NCI-H2196 (cell line): ENCODE measurements around the gene EVC.

ENCODE experiments used
- DNase-seq: peaks from one replicate; lab custom pipeline; 2025; ENCODE audit not compliant: unreplicated experiment; lab: John Stamatoyannopoulos, UW

Gene EVC

GRCh38 chr4:5755161-5755560 is 44.2 kb downstream of the EVC start:
- no peak for DNase-seq

DNA sequence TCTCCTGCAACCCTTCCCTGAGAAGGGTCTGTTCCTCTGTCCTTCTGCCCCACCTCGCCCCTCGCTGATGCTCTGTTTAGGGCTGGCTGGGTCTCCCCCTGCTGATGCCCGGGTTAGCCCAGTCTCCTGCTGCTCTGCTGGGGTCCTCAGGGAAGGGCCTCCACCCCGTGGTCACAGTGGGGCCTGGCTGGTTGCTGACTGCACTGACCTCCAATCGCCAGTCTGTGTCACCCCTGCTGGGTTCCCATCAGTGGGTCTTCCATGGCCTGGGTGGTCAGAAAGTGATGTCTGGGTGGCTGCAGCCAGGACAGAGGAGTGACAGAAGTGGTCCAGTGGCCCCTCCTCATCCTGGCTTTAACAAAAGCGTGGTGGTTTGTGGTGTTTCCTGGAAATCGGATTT is 44.7 kb downstream of the EVC start:
- no peak for DNase-seq

DNA sequence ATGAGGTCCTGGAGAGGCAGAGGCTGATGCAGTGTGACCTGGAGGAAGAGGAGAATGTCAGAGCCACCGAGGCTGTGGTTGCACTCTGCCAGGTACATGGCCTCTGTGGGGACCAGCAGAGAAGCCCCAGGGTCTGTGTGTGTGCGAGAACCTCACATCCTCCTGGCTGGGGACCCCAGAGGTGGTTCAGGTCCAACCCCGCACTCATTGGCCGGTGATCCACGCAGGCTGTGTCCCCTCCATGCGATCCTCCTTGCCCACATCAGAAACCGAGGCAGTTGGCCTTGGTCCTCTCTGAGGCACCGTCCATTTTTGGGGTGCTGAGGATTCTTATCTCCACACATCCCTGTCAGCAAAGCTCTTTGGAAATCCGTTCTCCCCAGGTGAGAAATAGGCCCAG is 45.3 kb downstream of the EVC start:
- no peak for DNase-seq

DNA sequence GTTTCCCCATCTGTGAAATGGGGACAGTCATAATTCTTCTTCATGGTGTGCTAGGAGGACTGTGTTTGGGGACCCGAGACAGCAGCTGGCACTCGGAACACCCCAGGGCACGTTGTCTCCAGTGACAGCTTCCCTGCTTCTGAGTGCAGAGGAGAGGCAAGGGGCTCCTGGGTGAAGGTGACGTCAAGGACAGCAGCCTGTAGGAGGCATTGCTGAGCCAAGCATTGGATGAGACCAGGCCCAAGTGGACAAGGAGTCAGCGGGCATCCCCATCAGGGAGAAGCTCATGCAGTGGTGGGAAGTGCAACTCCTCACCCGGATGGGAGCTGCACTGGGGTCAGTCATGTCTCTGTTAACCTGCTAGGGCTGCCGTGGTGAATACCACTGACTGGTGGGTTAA is 46.1 kb downstream of the EVC start:
- DNase-seq = no peak

- no peak for DNase-seq
Observed at GRCh38 chr4:5757536-5757935, 46.5 kb downstream of the EVC start.

- DNase-seq = no peak
Observed at GRCh38 chr4:5757954-5758353, 47.0 kb downstream of the EVC start.

- no peak for DNase-seq
Observed at GRCh38 chr4:5758741-5759140, 47.7 kb downstream of the EVC start.

DNA sequence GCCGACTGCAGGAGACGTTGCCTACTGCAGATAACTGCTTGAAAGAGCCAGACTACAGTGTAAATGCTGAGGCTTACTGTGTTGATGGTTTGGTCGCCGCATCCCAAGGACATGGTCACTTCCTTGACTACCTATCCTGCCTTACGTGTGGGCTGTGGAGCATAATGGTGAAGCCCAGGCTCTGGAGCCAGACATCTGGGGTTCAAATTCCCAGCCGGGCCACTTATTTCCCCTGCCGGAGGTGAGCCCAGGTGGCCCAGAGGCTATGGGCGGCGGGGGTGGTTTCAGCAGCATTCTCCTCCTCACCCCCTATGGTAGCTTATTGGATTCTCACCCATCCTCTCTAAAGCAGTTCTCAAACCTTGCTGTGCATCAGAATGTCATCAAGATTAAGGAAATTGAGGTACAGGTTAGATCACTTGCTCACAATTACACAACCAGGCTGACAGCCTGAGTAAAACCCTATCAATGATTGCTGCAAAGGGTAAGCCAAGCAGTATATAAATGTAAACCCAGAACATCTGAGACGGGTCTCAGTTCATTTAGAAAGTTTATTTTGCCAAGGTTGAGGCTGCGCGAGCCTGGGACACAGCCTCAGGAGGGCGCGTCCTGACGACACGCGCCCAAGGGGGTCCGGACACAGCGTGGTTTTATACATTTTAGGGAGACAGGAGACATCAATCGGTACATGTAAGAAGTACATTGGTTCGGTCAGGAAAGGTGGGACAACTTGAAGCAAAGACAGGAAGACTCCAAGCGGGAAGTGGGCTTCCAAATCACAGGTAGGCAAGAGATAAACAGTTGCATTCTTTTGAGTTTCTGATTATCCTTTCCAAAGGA is 48.5 kb downstream of the EVC start:
- no peak for DNase-seq

GRCh38 chr4:5760246-5760645 is 49.2 kb downstream of the EVC start:
- DNase-seq = no peak

- no peak for DNase-seq
Observed at GRCh38 chr4:5760936-5761480, 50.0 kb downstream of the EVC start.

DNA sequence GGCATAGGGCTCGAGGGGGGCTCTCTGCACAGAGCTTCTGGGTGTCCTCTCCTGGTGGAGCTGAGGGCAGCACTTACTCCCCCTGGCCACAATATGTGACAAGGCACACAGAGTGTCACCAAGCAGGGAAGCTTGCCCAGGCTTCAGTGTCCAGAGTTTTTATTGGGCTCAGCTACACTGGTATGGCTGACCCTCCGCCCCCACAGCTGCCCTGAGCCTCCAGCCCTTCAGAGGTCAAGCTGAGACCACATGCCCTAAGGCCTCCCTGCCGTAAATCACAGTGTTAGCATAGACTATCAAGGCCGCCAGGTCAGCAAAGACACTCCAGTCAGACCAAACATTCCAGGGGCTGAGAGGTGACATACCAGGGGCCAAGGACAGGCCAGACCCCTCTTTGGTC is 59.0 kb downstream of the EVC start:
- no peak for DNase-seq

GRCh38 chr4:5772528-5773270 is 61.7 kb downstream of the EVC start:
- no peak for DNase-seq

DNA sequence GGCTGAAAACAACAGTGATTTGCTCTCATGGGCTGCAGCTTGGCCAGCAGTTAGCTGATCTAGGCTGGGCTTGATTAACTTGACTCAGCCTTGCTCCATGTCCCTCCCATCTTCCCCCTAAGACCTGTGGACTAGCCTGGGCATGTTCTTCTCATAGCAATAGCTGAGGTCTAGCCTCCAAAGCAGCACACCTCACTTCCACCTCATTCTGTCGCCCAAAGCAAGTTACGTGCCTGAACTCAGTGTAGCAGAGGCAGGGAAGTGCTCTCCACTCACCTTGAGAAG is 62.2 kb downstream of the EVC start:
- no peak for DNase-seq

- DNase-seq = no peak
Observed at GRCh38 chr4:5774416-5775036, 63.5 kb downstream of the EVC start.

DNA sequence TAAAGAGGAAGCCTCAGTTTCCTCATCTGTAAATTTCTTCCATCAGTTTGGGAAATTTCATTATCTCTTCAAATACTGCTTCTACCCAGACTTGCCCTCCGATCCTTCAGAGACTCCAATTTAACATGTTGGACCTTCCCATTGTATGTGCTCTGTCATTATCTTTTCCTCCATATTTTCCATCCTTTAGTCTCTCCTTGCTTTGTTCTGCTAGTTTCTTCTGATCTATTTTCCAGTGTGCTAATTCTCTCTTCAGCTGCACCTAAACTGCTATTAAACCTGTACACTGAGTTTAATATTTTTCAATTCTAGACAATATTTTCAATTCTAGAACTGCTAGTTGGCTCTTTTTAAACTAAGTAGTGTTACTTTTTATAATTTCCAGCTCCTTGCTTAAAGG is 65.5 kb downstream of the EVC start:
- no peak for DNase-seq

GRCh38 chr4:5780831-5781480 is 70.0 kb downstream of the EVC start:
- DNase-seq = no peak

- no peak for DNase-seq
Observed at GRCh38 chr4:5781691-5782090, 70.7 kb downstream of the EVC start.

DNA sequence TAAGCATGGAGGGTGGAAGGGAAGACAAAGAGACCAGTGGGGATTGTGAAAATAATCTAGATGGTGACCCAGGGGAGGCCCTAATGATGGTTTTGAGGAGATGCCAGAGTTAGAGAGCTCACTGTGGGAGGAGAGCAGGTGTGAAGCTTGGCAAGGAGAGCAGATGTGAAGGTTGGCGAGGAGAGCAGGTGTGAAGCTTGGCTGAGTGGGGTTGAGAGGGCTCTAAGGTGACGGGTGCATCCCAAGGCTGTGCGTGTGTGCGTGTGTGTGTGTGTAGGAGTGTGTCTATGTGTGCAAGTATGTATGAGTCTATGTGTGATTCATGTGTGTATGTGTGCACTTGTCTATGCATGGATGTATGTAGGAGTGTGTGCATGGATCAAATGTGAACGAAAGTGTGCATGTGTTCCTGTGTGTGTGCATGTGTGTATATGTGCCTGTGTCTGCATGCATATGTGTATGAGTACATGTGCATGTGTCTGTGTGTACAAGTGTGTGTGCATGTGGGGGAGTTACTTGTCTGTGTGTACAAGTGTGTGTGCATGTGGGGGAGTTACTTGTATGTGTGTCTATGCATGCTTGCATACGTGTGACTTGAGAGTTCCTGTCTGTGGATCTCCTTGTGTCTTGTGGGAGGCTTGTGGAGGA is 72.0 kb downstream of the EVC start:
- peak; percentile 34 for DNase-seq

GRCh38 chr4:5783486-5783885 is 72.5 kb downstream of the EVC start:
- no peak for DNase-seq

GRCh38 chr4:5784021-5784420 is 73.0 kb downstream of the EVC start:
- DNase-seq = no peak
